Measurements from ENCODE around the gene IHH.
A peak's percentile ranks its signal among the peaks of the same experiment; 100 is the strongest.

Gene IHH

GRCh38 chr2:219078951-219079350 lies 18.2 kb upstream of the IHH start:
- DNase-seq (ENCODE audit: low spot score), result no peak
- in situ Hi-C loops (cut with MboI; ENCODE audit: low pct_unique_long_range_greater_than_20kb, low sequenced_read_pairs, unreplicated experiment), result no loop called here

GRCh38 chr2:219078126-219078525 lies 17.4 kb upstream of the IHH start:
- in situ Hi-C loops (cut with MboI; ENCODE audit: low pct_unique_long_range_greater_than_20kb, low sequenced_read_pairs, unreplicated experiment), result no loop called here
- no peak for TF ChIP-seq CTCF (IDR thresholded peaks at IDR 0.05; ENCODE audit: extremely low read depth, insufficient read depth, missing control alignments)
- DNase-seq (ENCODE audit: low spot score), result peak; percentile 7

More at GRCh38 chr2:219078951-219079350, 18.2 kb upstream of the IHH start:
- no peak for TF ChIP-seq CTCF (IDR thresholded peaks at IDR 0.05; ENCODE audit: extremely low read depth, insufficient read depth, missing control alignments)

- TF ChIP-seq CTCF (IDR thresholded peaks at IDR 0.05; ENCODE audit: extremely low read depth, insufficient read depth, missing control alignments), result no peak
- in situ Hi-C loops (cut with MboI; ENCODE audit: low pct_unique_long_range_greater_than_20kb, low sequenced_read_pairs, unreplicated experiment), result no loop called here
- DNase-seq (ENCODE audit: low spot score), result no peak
These were observed 15.5 kb upstream of the IHH start for GRCh38 chr2:219076253-219076652.

- TF ChIP-seq CTCF (IDR thresholded peaks at IDR 0.05; ENCODE audit: extremely low read depth, insufficient read depth, missing control alignments), result peak; percentile 68
- in situ Hi-C loops (cut with MboI; ENCODE audit: low pct_unique_long_range_greater_than_20kb, low sequenced_read_pairs, unreplicated experiment), result no loop called here
- peak; percentile 65 for DNase-seq (ENCODE audit: low spot score)
These were observed 12.8 kb upstream of the IHH start for GRCh38 chr2:219073413-219074129.

GRCh38 chr2:219072741-219073250 lies 12.1 kb upstream of the IHH start:
- no peak for TF ChIP-seq CTCF (IDR thresholded peaks at IDR 0.05; ENCODE audit: extremely low read depth, insufficient read depth, missing control alignments)
- peak; percentile 3 for DNase-seq (ENCODE audit: low spot score)
- in situ Hi-C loops (cut with MboI; ENCODE audit: low pct_unique_long_range_greater_than_20kb, low sequenced_read_pairs, unreplicated experiment), result no loop called here

- in situ Hi-C loops (cut with MboI; ENCODE audit: low pct_unique_long_range_greater_than_20kb, low sequenced_read_pairs, unreplicated experiment), result no loop called here
- DNase-seq (ENCODE audit: low spot score), result no peak
- no peak for TF ChIP-seq CTCF (IDR thresholded peaks at IDR 0.05; ENCODE audit: extremely low read depth, insufficient read depth, missing control alignments)
These were observed 10.6 kb upstream of the IHH start for GRCh38 chr2:219071131-219071816.

All from GM13977 (cell line).